ENCODE data around the gene CCDC24.

Gene CCDC24

GRCh38 chr1:43963890-43964289, 27.5 kb upstream of the CCDC24 start:
- no peak for DNase-seq

GRCh38 chr1:43965316-43965715, 26.1 kb upstream of the CCDC24 start:
- no peak for DNase-seq

GRCh38 chr1:43968348-43968948, 23.0 kb upstream of the CCDC24 start:
- peak; percentile 31 for DNase-seq

- no peak for DNase-seq
Measured at GRCh38 chr1:43969416-43969745, 22.0 kb upstream of the CCDC24 start.

- DNase-seq: peak; percentile 97
Measured at GRCh38 chr1:43969746-43970466, 21.5 kb upstream of the CCDC24 start, which contains the start of gene DPH2. Gene DPH2, plus strand, starts transcription at chr1:43970010. Its CDS starts 166 bp downstream, at chr1:43970176.

GRCh38 chr1:43970502-43970901, 20.9 kb upstream of the CCDC24 start:
- no peak for DNase-seq

GRCh38 chr1:43970911-43971310, 20.5 kb upstream of the CCDC24 start:
- DNase-seq: no peak

GRCh38 chr1:43971336-43971980, 19.9 kb upstream of the CCDC24 start:
- no peak for DNase-seq

GRCh38 chr1:43973981-43974442, 17.4 kb upstream of the CCDC24 start:
- DNase-seq: no peak

GRCh38 chr1:43974443-43975248, 16.8 kb upstream of the CCDC24 start, which contains the start of gene ATP6V0B:
Gene ATP6V0B, plus strand, starts transcription at chr1:43974960. Its CDS starts 81 bp downstream, at chr1:43975041.
- DNase-seq: peak; percentile 94

GRCh38 chr1:43975249-43975961, 16.0 kb upstream of the CCDC24 start:
- DNase-seq: peak; percentile 60

GRCh38 chr1:43976045-43976444, 15.4 kb upstream of the CCDC24 start:
- no peak for DNase-seq

GRCh38 chr1:43976890-43977289, 14.5 kb upstream of the CCDC24 start:
- DNase-seq: no peak

- DNase-seq: no peak
Measured at GRCh38 chr1:43977376-43978263, 13.8 kb upstream of the CCDC24 start.

- DNase-seq: no peak
Measured at GRCh38 chr1:43978264-43978550, 13.2 kb upstream of the CCDC24 start.

- peak; percentile 33 for DNase-seq
Measured at GRCh38 chr1:43978551-43979260, 12.7 kb upstream of the CCDC24 start, which contains the start of gene B4GALT2. Gene B4GALT2, plus strand, starts transcription at chr1:43979210. Its CDS starts 1,951 bp downstream, at chr1:43981161.

GRCh38 chr1:43979261-43979527, 12.2 kb upstream of the CCDC24 start:
- DNase-seq: no peak

- DNase-seq: peak; percentile 16
Measured at GRCh38 chr1:43979528-43980254, 11.7 kb upstream of the CCDC24 start.

- DNase-seq: no peak
Measured at GRCh38 chr1:43980255-43981134, 10.9 kb upstream of the CCDC24 start.
